ENCODE measurements around the gene LYPD6. TPM values are rescaled to one million over a fixed set of nuclear protein-coding genes. Genes with fewer than 3 reads are reported as not detected.

The LYPD6 gene
- total RNA-seq, 4 donors from 2014 or later = 0.79 to 1.2 (median 1.1) TPM; not detected in 1

DNA sequence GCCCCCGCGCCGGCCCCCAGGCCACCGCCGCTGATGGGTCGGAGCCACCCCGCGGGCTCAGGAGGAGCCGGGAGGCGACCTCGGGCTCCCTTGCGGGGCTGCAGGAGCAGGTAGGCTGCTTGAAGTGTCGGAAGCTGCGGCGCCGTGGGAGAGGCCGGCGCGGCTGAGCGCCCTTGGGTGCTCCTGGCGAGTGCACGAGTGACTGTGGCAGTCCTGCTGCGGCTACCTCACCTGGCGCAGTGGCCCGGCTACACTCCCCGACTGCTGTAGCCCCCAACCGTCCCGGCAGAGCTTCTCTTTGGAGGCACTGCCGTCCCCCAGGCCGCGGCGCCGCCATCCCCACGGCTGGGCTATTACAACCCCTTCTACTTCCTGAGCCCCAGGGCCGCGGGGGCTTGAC, 10.0 kb upstream of the LYPD6 start:
- 71 to 78% methylated on average over 19 to 23 of the region's 36 CpGs for WGBS, 2 donors
- intact Hi-C loops (cut with DNase I; ENCODE audit: low total_unique reads) = no loop called here
- TF ChIP-seq, protein P1, sequence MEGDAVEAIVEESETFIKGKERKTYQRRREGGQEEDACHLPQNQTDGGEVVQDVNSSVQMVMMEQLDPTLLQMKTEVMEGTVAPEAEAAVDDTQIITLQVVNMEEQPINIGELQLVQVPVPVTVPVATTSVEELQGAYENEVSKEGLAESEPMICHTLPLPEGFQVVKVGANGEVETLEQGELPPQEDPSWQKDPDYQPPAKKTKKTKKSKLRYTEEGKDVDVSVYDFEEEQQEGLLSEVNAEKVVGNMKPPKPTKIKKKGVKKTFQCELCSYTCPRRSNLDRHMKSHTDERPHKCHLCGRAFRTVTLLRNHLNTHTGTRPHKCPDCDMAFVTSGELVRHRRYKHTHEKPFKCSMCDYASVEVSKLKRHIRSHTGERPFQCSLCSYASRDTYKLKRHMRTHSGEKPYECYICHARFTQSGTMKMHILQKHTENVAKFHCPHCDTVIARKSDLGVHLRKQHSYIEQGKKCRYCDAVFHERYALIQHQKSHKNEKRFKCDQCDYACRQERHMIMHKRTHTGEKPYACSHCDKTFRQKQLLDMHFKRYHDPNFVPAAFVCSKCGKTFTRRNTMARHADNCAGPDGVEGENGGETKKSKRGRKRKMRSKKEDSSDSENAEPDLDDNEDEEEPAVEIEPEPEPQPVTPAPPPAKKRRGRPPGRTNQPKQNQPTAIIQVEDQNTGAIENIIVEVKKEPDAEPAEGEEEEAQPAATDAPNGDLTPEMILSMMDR (IDR thresholded peaks at IDR 0.05) = no peak
- no peak for TF ChIP-seq POLR2A (IDR thresholded peaks at IDR 0.05)
- no peak for DNase-seq (ENCODE audit: low spot score in 2 of 2)
- no peak overlapping the region for H3K4me3 ChIP-seq (ENCODE audit: low read depth, poor library complexity, severe bottlenecking)

DNA sequence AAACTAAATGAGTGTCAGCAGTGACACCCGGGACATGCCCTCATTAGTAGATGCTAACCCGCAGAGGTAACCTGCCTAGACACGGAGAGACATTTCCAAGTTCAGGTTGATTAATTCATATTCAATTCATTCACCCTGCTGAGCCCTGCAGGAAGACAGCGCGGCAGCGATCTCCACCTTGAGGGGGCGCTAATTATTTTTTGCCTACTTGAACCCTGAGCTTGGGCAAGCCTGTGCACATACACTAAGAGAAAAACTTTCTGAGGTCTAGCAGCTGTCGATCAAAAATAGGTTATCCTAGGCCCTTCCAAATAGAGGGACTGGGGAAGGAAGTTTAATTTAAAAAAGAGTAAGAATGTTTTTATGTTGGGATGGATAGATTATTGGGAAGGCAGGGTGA, 1.3 kb upstream of the LYPD6 start:
- WGBS, 2 donors = 24 to 26% methylated on average over 8 of the region's 8 CpGs
- no peak for DNase-seq (ENCODE audit: low spot score in 2 of 2)
- TF ChIP-seq POLR2A (IDR thresholded peaks at IDR 0.05) = no peak
- TF ChIP-seq, protein P1 (IDR thresholded peaks at IDR 0.05) = no peak
- intact Hi-C loops (cut with DNase I; ENCODE audit: low total_unique reads) = no loop called here
- H3K4me3 ChIP-seq (ENCODE audit: low read depth, poor library complexity, severe bottlenecking) = no peak overlapping the region

DNA sequence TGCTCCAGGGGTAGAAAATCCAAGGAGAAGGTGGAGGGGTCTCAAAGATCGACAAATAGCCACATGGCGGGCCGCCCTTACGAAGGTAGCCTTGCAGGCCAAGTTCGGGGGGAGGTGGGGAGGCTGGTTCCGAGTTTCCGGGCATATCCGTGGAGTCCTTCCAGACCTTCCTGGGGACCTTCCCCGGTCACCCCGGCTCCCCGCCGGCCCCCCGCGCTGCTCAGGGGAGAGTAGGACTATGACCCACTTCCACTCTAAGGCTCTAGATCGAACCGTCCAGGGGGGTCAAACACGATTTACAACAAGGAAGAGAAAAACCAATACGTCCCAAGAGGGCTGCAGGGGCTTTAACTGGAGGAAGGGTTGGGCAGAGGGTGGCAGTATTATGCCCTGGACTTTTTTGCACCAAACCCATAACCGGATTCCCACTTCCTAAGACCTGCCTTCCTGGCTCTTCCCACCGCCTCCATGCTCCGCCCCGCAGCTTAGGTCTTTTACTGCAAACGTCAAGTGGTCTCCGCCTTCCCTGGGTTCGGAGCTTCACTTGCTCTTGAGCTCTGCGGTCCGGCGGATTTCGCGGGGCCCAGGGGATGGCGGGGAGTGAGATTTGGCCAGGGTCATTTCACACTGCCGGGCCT, 779 bp upstream of the LYPD6 start:
- 11 to 13% methylated on average over 26 to 32 of the region's 32 CpGs for WGBS, 2 donors
- no peak for DNase-seq (ENCODE audit: low spot score in 2 of 2)

DNA sequence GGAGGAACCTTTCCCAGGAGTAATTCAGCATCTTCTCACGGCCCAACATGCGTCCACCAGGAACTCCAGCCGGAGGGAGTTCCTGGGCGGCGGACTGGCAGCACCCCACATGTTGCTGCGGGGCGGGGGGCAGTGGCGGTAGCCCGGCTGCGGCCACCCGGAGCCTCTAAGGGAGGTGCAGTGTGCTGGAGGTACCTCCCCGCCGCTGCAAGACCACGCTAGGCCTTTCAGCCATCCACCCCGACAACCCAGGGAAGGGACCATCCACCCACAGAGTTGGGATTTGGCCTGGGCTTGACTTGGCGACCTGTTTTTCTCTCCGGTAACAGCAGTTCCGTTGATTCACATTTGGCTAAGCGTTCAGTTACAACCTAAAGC, 625 bp downstream of the LYPD6 start:
- H3K4me3 ChIP-seq (ENCODE audit: low read depth, poor library complexity, severe bottlenecking) = peak overlapping the region; percentile 29
- TF ChIP-seq POLR2A (IDR thresholded peaks at IDR 0.05) = no peak
- TF ChIP-seq, protein P1 (IDR thresholded peaks at IDR 0.05) = no peak
- intact Hi-C loops (cut with DNase I; ENCODE audit: low total_unique reads) = no loop called here
- DNase-seq (ENCODE audit: low spot score in 2 of 2) = no peak
- 5 to 12% methylated on average over 8 to 12 of the region's 19 CpGs for WGBS, 2 donors

More for the DNA sequence above, 779 bp upstream of the LYPD6 start:
- intact Hi-C loops (cut with DNase I; ENCODE audit: low total_unique reads) = no loop called here
- TF ChIP-seq POLR2A (IDR thresholded peaks at IDR 0.05) = no peak
- TF ChIP-seq, protein P1 (IDR thresholded peaks at IDR 0.05) = no peak
- peak overlapping the region; percentile 47 for H3K4me3 ChIP-seq (ENCODE audit: low read depth, poor library complexity, severe bottlenecking)

DNA sequence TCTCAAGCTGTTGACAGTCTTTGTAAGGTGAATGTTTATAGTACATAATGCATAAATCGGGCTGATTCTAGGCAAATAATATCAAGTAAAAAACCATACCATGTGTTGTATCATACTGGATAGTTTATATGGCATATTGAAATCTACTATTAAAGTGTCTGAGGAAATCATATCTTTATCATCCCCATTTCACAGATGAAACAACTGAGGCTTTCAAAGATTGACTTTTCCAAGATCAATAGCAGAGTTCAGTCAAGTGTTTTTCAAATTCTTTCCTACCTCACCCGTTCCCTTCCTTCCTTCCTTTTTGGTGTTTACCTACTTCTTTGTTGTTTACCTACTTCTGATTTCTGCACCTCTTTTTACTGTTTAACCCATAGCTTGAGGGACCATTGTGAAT, 2.0 kb downstream of the LYPD6 start:
- intact Hi-C loops (cut with DNase I; ENCODE audit: low total_unique reads) = no loop called here
- DNase-seq (ENCODE audit: low spot score in 2 of 2) = no peak
- H3K4me3 ChIP-seq (ENCODE audit: low read depth, poor library complexity, severe bottlenecking) = no peak overlapping the region
- no peak for TF ChIP-seq POLR2A (IDR thresholded peaks at IDR 0.05)
- TF ChIP-seq, protein P1 (IDR thresholded peaks at IDR 0.05) = no peak
- 79 to 88% methylated on average over 2 of the region's 2 CpGs for WGBS, 2 donors

DNA sequence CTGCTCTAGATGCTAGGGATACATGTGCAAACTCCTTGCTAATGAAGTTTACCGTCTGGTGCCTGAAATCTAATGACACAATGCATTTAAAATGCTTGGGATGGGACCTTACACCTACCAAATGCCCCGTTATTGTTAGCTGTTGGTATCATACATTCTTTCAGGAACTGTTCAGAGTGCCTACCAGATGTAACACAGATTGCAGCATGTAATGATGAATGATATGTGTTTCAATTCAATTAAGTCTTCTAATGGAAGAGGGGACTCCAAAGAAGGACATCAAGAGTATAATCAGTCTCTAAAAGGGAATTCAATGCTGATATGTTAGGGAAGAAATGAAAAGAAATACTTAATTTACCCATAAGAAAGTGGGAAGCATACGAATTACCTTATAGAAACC, 3.2 kb downstream of the LYPD6 start:
- intact Hi-C loops (cut with DNase I; ENCODE audit: low total_unique reads) = no loop called here
- no peak overlapping the region for H3K4me3 ChIP-seq (ENCODE audit: low read depth, poor library complexity, severe bottlenecking)
- TF ChIP-seq POLR2A (IDR thresholded peaks at IDR 0.05) = no peak
- TF ChIP-seq, protein P1 (IDR thresholded peaks at IDR 0.05) = no peak
- DNase-seq (ENCODE audit: low spot score in 2 of 2) = no peak
- WGBS, 2 donors = 82 to 90% methylated on average over 3 of the region's 3 CpGs
